GM21360 (cell line): ENCODE results near the gene SVEP1.
"Not testable (repeated sequence)": the region's sequence is repeated elsewhere in the genome, so short reads cannot be mapped to it uniquely, and the experiment has no call there.

Experiments used
- ATAC-seq: cut with Tn5 transposase; IDR thresholded peaks from one replicate; pipeline ENCODE4 v1.9.1; 2021; ENCODE audit warnings: mild to moderate bottlenecking, moderate library complexity; ENCODE audit not compliant: unreplicated experiment

SVEP1 gene

DNA sequence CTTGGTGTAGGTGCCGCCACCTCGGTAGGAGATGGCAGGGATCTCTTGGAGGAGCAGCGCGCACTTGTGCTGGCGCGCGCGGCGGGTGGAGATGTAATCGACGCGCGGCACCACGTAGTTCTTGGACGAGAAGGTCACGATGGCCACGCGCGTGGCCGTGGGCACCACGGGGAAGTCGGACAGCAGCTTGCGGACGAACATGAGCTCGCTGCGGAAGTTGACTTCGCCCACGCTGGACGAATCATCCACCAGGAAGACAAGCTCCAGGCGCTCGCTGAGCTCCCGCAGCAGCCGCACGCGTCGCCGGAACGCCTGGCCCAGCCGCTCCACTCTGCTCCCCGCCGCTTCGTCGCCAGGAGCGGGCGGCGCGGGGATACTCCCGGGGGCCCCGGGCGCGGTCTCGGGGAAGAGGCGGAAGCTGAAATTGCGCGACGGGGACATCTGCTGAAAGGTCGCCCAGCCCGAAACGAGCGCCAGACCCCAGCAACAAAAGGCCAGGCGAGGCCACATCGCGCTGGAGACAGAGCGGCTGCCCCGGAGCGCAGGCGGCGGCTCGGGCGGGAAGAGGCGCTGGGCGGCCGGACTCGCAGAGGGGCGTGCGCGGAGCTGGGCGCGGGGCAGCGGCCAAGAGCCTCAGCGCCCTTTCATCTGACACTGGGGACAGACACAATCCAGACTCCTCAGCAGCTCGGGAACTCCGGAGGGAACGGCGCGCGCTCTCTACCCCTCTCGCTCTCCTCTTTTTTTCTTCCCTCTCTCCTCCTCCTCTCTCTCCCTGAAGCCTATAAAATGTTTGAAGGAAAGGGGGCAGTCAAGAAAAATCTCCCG lies at the start of gene SVEP1:
TSS of gene SVEP1 (minus strand) at position 708 of the 828 bp plus-strand sequence. CDS start at position 510, 198 bp downstream.
- no peak for ATAC-seq

DNA sequence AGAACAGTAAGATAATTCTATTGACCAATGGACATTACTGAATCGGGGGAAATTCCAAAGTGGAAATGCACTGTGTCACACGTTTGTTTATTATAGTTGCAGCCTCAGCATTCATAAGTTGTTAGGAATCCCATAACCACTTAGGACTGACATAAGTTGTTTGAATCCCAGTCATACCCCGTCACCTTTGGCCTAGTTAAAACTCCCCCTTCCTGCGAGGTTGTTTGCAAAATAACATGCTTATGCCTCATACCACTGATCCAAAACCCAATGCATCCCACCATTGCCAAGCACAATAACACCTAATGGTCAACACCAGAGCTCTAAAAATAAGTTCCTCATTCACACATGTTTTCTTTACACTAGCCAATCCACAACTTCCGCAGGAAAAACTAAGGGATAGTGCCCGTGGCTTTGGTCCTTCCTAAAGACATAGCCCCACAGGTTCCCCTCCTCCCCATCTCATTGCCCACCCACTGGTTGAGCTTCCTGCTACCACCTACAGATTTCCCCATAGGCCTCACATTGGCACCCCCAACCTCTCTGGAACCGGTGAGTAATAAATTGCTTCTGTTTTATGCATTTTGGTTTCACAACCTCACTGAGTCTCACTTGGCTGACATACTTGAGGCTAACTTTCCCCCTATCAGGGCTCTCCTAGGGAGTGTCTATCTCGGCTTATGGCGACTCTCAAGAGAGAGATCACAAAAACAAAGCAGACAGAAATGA lies 46.7 kb upstream of the SVEP1 start:
- peak; percentile 99 for ATAC-seq

DNA sequence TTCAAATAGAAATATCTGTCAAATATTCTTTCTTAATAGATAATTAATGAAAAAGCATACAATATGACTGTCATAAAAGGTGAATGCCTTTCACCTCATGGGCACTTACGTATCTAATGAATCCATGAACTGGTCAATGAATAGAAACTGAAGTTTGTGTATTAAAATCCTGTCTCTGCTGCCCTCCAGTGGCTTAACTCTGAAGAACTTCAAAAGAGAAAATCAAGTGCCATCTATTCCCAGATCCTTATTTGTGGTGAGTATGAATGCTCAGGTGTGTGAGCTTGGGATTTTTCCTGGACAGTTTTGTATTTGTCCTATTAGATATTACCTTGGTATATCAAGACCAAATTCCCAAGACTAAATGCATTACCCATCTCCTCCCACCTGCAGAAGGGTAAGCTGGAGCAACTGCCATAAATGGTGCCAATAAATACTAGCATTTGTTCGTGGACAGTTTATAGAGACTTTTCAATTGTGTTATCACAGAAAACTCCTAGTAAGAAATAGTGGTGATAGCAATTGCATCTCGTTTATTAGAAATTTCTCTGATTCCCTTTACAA lies 44.0 kb upstream of the SVEP1 start:
- ATAC-seq = peak; percentile 30

DNA sequence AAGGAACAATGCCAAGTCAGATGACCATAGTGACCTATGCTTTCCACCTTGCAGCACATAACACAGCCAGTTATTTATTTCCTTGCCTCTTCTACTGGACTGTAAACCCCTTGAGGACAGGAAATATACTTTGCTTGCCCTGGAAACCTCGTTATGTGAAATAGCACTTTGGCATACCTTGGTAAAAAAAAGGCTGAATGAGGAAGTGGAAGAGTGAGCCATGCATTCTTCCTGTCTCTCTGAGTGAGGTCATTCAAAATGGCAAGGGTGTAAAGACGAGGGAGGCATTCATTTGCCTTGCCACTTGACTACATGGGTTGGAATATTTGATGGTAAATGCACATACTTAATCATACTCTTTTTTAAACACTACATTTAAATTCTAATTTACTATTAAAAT lies 42.8 kb upstream of the SVEP1 start:
- ATAC-seq = no peak

DNA sequence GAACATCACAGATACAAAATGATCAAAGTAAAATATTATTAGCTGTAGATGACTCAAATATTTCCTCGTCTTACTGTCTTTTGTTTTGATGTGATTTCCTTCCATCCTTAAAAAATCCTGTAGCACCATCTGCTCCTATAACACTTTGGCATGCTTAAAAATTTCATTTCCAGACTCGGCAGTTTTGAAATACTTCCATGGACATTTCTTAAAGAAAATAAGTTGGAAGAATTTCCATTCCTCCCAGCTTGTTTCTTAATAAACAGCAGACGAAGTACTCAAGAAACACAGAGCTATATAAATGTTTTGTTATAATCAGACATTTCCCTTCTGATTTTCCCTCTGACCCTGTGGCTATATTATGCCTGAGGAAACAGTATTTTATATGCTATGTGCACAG lies 41.2 kb upstream of the SVEP1 start:
- no peak for ATAC-seq

DNA sequence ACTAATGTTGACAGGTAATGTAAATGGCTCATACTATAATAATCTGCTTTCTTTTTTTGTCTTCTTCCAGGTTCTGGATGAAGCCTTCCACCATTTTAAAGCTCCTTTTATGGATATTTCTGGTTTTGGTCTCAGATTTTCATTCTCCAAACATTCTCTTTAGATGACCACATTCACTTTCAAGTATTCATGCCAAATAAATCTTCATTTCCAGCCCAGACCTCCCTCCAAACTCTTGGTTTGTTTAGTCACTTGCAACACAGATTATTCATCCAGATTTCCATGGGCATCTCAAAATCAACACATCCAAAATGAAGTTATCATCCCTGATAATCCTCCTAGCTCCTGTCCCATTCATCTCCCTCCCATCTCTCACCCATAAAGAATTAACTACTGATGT lies 40.3 kb upstream of the SVEP1 start:
- no peak for ATAC-seq

DNA sequence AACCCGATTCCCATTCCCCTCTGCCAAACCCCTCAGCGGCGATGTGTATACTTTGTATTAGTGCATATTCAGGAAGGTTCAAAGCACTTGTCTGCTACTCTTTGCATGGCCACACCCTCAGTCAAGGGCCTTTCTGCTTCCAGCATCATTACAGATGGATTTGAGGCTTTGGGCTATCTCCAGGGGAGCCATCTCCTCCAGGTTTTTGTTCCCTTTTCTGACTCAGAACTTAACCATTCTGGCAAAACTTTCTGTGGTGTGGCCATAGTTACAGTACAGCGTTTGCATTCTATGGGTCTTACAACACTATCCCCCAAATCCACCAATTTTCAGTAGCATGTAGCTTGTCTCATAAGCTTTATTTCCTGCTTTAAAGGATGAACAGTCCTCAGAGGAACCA lies 36.0 kb upstream of the SVEP1 start:
- no peak for ATAC-seq

DNA sequence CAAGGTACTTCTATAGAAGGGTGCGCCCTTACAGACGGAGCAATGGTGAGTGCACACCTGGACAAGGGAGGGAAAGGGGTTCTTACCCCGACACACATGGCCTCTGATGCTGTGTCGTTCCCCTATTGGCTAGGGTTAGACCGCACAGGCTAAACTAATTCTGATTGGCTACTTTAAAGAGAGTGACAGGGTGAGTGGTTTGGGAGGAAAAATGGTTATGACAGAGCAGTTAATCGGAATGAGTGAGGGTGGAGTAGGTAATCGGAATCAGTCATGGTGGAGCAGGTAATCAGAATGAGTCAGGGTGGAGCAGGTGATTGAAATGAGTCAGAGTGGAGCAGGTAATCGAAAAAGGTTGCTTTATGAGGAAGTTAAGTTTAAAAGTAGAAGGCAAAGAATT lies 35.0 kb upstream of the SVEP1 start:
- not testable (repeated sequence) for ATAC-seq

DNA sequence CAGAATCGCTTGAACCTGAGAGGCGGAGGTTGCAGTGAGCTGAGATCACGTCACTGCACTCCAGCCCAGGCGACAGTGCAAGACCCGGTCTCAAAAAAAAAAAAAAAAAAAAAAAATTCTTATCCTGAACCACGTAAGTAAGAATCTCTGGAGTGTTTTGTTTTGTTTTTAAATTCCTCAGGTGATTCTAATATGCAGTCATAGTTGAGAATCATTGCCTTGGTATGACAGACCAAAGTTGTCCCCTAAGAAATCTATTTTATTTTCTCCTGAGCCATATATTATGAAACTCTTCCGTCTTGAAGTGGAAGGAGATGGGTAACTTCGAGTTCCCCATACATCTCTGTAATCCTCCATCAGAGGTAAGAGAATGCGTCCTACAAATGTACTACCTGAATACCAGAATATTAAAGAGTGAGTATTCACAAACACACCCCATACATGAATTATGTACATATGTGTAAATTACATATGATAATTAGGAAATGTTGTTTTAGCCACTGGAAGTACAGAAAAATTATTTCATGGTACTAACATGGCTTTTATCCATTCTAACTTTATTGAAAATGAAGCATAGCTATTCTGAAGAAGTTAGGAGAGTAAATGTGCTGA lies 26.7 kb upstream of the SVEP1 start:
- ATAC-seq = no peak

DNA sequence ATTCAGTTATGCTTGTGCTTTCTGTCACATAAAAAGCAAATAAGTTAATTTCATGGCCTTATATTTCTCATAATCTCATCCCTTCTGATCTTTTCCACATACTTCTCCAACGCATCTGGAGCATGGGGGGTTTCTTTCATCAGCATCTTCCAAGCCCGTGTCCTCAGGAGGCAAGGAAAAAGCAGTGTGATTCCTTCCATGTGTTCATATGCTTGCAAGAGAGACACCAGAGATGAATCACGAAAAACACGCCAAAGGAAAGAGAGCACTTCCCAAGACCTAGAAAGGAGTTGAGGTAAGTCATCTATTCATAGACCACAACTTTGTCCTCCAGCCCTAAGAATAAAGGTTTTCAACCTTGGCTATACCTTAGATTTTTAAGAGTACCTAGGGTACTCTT lies 26.0 kb upstream of the SVEP1 start:
- ATAC-seq = no peak

DNA sequence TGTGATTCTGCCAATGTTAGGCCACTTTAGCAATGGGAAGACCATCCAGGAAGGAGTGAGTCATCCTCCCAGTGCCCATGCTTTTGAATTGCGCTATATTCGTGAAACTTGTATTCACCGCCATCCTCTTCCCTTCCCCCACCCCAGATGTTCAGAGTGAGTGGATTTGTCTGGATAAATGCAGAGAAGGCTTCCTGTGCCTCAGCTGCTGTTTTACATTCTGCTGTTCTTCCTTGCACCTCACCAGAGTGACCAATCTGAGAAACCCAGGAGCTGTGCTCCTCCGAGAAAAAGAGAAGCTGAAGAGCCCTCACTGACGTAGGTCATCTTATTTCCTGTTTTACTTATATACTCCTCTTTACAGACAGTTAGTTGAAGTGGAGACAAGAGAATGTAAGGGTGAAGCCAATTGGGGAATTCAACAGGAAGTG lies 24.6 kb upstream of the SVEP1 start:
- ATAC-seq = no peak

DNA sequence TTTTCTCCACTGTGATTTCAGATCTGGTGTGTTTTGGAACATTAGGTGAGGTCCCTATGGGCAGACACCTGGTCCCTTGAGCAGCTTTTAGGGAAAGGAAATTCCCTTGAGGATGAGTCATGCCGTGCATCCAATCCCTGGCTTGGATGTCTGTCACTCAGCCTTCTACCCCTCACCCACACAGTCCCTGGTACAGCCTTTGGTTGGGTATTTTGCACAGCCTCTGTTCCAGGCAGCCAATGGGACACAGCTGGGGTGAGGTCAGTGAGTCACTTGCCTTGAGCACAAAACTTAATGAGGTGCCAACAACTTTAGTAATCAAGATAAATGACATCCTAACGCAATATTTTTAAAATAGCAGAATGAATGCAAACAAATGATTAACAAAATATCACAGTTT lies 22.7 kb upstream of the SVEP1 start:
- no peak for ATAC-seq

DNA sequence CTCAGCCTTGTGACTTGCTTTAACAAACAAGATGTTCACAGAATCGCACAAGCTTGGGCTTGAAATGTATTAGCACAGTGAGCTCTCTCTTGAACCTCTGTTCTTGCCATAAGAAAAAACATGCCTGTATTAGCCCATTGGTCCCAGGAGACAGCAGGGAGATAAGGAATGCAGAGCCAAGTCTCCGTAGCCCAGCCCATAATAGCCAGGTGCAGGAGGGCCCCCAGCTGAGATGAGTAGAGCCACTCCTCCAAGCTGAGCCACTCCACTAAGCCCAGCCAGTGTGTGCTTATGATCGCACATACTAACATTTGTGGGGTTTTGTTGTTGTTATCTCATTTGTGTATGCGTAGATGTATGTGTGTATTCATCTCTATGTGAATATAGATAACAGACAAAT lies 21.6 kb upstream of the SVEP1 start:
- ATAC-seq = no peak

DNA sequence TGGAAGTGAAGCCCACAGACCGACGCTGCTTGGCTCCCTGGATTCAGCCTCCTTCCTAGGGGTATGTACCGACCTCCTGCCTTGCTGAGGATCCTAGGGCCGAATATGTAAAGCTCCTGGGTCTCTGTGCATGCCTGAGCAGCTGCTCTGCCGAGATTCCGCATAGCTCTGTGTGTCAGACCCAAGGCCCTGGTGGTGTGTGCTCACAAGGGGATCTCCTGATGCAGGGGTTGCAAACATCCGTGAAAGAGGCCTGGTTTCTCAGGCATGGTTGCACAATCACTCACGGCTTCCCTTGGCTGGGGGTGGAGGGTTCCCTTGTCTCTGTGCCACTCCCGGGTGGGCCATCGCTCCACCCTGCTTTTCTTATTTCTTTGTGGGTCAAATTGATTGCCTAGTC lies 19.9 kb upstream of the SVEP1 start:
- no peak for ATAC-seq

DNA sequence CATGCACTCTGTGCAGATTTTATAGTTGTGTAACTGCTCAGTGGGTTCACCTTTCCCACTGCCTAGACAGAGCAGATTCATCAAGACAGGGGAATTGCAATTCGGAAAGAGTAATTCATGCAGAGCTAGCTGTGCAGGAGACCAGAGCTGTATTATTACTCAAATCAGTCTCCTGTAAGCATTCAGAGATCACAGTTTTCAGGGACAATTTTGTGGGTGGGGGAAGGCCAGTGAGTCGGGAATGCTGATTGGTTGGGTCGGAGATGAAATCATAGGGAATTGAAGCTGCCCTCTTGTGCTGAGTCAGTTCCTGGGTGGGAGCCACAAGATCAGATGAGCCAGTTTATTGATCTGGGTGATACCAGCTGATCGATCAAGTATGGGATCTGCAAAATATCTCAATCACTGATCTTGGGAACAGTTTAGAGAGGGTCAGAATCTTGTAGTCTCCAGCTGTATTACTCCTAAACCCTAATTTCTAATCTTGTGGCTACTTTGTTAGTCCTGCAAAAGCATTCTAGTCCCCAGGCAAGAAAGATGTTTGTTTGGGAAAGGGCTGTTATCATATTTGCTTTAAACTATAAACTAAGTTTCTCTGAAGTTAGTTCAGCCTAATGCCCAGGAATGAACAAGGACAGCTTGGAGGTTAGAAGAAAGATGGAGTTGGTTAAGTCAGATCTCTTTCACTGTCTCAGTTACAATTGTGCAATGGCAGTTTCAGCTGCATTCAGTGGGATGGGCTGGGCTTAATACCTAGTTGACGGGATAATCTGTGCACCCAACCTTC lies 12.7 kb upstream of the SVEP1 start:
- no peak for ATAC-seq

DNA sequence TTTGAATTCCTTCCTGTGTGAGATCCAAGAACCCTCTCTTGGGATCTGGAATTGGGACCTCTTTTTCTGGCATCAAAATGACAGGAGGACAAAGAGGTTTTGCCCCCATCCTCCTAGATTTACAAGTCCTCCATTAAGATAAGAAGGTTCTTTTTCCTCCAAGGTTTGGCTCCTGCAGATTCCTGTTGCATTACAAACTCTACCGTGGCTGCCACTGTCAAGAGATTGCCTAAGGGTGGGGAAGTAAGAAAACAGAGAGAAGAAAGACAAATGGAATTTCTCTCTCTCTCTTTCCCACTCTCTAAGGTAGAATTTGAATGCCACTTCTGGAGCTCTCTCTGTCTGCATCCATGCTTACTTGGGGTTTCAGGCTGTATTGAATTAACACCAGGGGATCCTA lies 12.0 kb upstream of the SVEP1 start:
- no peak for ATAC-seq

DNA sequence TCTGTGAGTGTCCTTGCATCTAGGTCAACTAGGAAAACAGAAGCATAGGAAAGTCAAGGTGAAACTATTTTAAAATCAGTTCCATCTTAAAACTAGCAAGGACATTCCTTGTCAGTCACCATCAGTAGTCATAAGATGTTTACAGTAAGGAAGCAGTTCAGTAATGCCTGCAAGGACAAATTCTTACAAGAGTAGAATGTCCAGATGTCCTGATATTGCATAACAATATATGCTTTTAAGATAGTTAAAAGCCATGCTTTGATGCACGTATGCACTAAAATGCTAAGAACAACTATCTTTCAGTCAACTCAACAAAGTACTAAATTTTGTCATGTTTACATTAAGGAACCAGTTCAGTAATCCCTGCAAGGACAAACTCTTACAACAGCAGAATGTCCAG lies 11.3 kb upstream of the SVEP1 start:
- ATAC-seq = no peak

DNA sequence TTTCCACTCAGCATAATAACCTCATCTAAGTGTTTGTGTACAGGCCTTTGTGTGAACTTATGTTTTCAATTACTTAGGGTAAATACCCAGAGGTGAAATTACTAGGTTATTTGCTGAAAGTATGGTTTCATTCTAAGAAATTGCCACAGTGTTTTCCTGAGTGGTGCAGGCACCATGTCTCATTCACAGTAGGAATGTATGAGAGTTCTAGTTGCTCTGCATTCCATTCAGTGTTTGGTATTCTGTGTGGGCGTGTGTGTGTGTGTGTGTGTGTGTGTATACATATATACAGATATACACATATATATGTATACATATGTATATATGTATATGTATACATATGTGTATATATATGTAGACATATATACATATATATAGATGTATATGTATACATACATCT lies 8.8 kb upstream of the SVEP1 start:
- no peak for ATAC-seq

DNA sequence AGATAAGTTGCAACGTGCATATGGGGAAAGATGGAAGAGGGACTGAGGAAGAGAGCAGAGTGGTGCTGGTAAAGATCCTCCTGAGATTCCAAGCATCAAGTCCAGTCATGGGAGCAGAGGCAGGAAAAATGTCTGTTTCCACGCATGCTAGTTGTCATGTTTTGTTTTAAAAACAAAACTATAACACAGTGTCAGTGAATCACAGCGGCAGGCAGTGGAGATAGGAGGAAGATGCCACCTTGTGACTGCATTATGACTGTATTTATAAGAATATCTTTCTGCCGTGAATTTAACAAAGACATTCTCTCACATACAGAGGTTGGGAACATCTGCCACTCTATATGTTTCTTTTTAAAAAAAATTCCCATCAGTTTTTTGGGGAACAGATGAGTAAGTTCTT lies 3.7 kb upstream of the SVEP1 start:
- ATAC-seq = no peak

DNA sequence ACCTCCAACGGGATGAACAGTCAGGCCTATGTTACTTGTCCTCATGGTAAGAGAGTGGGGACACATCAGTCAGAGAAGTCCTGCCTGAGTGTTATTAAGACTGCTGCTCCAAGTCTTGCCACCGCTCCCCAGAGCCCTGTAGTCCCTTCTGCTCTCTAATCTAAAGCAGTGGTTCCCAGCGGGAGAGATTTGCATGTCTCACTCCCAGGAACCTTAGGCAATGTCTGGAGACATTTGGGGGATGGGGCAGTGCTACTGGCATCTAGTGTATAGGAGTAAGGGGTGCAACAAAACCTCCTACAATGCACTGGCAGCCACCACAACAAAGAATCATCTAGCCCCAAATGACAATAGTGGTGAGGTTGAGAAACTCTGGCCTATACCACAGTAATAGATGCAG lies 2.6 kb upstream of the SVEP1 start:
- no peak for ATAC-seq

DNA sequence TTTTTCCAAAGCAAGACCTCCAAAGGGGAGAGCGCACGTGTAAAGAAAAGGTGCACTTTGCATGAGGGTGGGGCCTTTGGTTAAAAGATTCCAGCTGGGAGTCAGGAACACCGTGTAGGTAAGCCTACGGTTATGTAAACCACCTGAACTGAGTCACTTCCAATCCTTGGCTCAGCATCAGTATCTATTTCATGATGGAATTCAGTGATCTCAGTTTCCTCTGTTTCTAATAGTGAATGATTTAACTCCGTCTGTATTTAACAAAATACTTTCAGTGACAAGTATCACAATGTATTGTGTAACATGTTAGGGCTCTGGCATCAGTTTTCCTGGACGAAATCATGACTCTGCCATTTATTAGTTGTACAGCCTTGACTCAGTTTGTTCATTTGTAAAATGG lies 1.3 kb upstream of the SVEP1 start:
- ATAC-seq = no peak
